GOT3 (cell line): ENCODE data around the gene FNBP1.

Source experiments
- DNase-seq: peaks from one replicate; lab custom pipeline; 2025; ENCODE audit warnings: mixed read lengths; lab: John Stamatoyannopoulos, UW

The FNBP1 gene

GRCh38 chr9:130045725-130046450 lies 2.9 kb upstream of the FNBP1 start:
- DNase-seq = no peak

GRCh38 chr9:130043654-130044623 lies 950 bp upstream of the FNBP1 start:
- no peak for DNase-seq

GRCh38 chr9:130042406-130042884 lies 544 bp downstream of the FNBP1 start:
- DNase-seq = no peak

GRCh38 chr9:130041648-130042405 lies 1.2 kb downstream of the FNBP1 start:
- no peak for DNase-seq

- DNase-seq = no peak
Measured at GRCh38 chr9:130040984-130041647, 1.9 kb downstream of the FNBP1 start.

GRCh38 chr9:130039528-130040147 lies 3.4 kb downstream of the FNBP1 start:
- no peak for DNase-seq

GRCh38 chr9:130036099-130036498 lies 6.9 kb downstream of the FNBP1 start:
- no peak for DNase-seq

GRCh38 chr9:130034570-130034969 lies 8.4 kb downstream of the FNBP1 start:
- no peak for DNase-seq

GRCh38 chr9:130030651-130031127 lies 12.3 kb downstream of the FNBP1 start:
- no peak for DNase-seq

- DNase-seq = no peak
Measured at GRCh38 chr9:130029223-130029973, 13.6 kb downstream of the FNBP1 start.

GRCh38 chr9:130028493-130029222 lies 14.3 kb downstream of the FNBP1 start:
- no peak for DNase-seq

GRCh38 chr9:130027533-130028365 lies 15.2 kb downstream of the FNBP1 start:
- no peak for DNase-seq

GRCh38 chr9:130026583-130027340 lies 16.2 kb downstream of the FNBP1 start:
- DNase-seq = no peak

GRCh38 chr9:130024597-130024994 lies 18.4 kb downstream of the FNBP1 start:
- DNase-seq = no peak

- no peak for DNase-seq
Measured at GRCh38 chr9:130023994-130024596, 18.9 kb downstream of the FNBP1 start.

GRCh38 chr9:130023144-130023787 lies 19.7 kb downstream of the FNBP1 start:
- DNase-seq = no peak
